ENCODE measurements around the gene CELF1. TPM values are rescaled to one million over a fixed set of nuclear protein-coding genes. Genes with fewer than 3 reads are reported as not detected.

CELF1 gene
- total and polyA plus RNA-seq, 2 experiments from 2014 or later: 124 to 233 TPM

DNA sequence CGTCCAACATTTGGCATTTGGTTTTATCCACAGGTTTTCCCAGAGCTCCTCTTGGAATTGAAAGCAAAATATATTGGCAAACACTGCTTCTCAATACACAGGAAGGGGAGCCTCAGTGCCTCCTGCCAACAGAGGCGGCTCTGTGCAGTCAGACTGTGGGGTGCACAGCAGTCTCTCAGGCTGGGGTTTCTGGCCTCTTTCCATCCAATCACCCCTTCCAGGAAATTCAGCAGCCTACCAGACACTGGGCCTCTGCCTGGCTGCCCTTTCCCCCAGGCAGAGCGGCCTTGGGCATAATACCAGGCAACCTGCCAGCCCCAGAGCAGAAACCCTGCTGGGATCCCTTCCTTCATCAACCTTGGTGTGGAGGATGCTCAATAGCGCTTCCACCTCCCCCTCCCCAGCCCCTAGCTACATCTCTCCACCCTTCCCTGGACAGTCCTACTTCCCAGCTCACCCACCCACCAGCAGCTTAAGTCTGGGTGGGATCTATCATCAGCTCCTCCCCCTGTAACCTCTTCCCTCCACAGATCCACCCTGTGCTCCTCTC lies 86.2 kb downstream of the CELF1 start (continued):
- TF ChIP-seq ZNF462 (CRISPR knock-in tag; IDR thresholded peaks at IDR 0.05) (no peak), NANOG (IDR thresholded peaks at IDR 0.05; ENCODE audit: borderline replicate concordance) (no peak), POLR2AphosphoS5 (IDR thresholded peaks at IDR 0.05; ENCODE audit: low read depth) (no peak), ZNF331 (CRISPR knock-in tag; IDR thresholded peaks at IDR 0.05; ENCODE audit: low read depth) (no peak), CREB1 (CRISPR knock-in tag; IDR thresholded peaks at IDR 0.05; ENCODE audit: low read depth) (no peak), ZNF114 (CRISPR knock-in tag; IDR thresholded peaks at IDR 0.05) (no peak), EZH2 (IDR thresholded peaks at IDR 0.05; ENCODE audit: low read depth, unreplicated experiment) (no peak), STAT1 (IDR thresholded peaks at IDR 0.05; ENCODE audit: unreplicated experiment) (no peak)
- TF ChIP-seq, protein P1, sequence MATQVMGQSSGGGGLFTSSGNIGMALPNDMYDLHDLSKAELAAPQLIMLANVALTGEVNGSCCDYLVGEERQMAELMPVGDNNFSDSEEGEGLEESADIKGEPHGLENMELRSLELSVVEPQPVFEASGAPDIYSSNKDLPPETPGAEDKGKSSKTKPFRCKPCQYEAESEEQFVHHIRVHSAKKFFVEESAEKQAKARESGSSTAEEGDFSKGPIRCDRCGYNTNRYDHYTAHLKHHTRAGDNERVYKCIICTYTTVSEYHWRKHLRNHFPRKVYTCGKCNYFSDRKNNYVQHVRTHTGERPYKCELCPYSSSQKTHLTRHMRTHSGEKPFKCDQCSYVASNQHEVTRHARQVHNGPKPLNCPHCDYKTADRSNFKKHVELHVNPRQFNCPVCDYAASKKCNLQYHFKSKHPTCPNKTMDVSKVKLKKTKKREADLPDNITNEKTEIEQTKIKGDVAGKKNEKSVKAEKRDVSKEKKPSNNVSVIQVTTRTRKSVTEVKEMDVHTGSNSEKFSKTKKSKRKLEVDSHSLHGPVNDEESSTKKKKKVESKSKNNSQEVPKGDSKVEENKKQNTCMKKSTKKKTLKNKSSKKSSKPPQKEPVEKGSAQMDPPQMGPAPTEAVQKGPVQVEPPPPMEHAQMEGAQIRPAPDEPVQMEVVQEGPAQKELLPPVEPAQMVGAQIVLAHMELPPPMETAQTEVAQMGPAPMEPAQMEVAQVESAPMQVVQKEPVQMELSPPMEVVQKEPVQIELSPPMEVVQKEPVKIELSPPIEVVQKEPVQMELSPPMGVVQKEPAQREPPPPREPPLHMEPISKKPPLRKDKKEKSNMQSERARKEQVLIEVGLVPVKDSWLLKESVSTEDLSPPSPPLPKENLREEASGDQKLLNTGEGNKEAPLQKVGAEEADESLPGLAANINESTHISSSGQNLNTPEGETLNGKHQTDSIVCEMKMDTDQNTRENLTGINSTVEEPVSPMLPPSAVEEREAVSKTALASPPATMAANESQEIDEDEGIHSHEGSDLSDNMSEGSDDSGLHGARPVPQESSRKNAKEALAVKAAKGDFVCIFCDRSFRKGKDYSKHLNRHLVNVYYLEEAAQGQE (IDR thresholded peaks at IDR 0.05; ENCODE audit: unreplicated experiment): no peak
- TF ChIP-seq, protein P2, sequence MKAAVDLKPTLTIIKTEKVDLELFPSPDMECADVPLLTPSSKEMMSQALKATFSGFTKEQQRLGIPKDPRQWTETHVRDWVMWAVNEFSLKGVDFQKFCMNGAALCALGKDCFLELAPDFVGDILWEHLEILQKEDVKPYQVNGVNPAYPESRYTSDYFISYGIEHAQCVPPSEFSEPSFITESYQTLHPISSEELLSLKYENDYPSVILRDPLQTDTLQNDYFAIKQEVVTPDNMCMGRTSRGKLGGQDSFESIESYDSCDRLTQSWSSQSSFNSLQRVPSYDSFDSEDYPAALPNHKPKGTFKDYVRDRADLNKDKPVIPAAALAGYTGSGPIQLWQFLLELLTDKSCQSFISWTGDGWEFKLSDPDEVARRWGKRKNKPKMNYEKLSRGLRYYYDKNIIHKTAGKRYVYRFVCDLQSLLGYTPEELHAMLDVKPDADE (IDR thresholded peaks at IDR 0.05): no peak

All from GM23338 (cell line).